IPS-18c (cell line): Measurements from ENCODE around the gene ADGB.

Source experiments
- H3K4me3 ChIP-seq: 2 replicates; pipeline ENCODE4 v1.7.0; 2013; ENCODE audit warnings: low read depth, mild to moderate bottlenecking, low read length, moderate library complexity; ENCODE audit not compliant: insufficient read depth
- H3K9me3 ChIP-seq: one replicate; pipeline ENCODE4 v1.6.1; 2013; ENCODE audit warnings: mild to moderate bottlenecking, low read length, moderate library complexity; ENCODE audit not compliant: control insufficient read depth, insufficient read depth

The ADGB gene

DNA sequence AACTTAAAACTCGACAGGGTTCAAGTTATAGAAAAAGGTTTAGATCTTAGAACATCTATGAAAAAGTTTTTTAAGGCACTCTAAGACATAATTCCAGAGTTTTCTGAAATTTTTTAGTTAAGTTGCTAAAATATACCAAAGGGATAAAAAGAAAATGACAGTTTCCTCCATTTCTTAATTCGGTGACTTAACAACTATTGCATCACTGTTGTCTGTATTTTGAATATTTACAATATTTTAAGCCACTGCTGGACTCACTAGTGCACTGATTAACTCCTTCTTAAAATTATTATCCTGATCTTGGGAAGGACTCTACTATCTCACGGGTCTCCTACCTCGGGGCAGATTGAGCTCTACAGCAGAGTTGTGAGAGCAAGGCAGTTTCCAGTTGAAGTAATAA lies 91.0 kb downstream of the ADGB start:
- no peaks in the 10 kb centered on the region for H3K9me3 ChIP-seq
- no peak overlapping the region for H3K4me3 ChIP-seq

DNA sequence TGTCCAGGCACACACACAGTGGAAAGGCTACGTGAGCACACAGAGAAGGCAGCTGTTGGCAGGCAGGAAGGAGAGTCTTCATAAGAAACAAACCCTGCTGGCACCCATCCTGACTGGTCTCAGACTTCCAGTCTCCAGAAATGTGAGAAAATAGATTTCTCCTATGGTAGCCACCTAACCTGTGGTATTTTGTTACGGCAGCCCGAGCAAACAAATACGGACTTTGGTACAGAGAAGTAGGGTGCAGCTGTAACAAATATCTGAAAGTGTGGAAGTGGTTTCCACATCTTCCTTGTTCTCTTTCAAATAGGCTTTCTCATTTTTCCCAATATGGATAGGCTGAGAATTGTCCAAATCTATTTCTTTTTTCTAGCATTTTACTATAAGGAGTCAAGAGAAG lies 94.6 kb downstream of the ADGB start:
- no peak overlapping the region for H3K4me3 ChIP-seq
- H3K9me3 ChIP-seq, result no peaks in the 10 kb centered on the region

DNA sequence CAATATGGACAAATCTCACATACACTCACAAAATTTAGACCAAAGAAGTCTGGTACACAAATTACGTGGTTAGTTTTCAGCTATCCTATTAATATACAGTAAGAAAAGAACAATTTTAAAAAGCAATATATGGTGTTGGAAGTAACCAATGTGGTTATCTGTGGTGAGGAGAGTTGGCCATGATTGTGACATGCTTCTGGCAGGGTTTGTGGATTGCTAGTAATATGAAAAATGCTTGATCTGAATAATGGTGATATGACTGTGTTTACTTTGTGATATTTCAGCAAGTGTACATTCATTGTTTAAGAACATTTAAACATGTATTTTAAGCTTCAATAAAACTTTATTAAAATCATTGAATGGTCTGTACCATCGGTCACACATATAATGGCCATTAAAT lies 99.1 kb downstream of the ADGB start:
- H3K4me3 ChIP-seq, result no peak overlapping the region
- H3K9me3 ChIP-seq, result no peaks in the 10 kb centered on the region

DNA sequence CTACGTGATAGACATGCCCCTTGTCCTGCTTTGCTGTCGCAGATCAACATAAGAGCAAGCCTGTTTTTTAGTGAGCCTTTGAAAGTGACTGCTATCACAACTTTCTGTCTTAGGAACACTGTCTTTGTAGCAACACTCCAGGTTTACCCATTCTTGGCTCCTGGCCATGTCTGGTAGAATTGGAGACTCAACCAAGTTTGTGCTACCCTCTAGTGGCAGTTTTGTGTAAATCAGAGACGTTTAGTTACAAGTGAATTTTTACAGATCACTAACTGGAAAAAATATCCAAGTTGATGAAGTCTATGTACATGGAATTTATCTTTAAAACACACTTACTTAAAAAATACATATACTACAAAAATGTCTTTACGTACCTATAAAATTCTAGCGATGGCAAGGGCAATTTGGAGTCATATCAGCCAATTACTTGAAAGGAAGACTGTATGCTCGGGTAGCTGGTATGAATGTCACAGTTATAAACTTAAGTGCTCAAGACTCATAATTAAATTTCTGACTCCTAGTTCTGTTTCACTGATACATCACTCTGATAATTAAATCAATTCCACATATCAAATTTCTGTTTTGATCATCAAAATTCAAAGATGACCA lies 101.4 kb downstream of the ADGB start:
- no peaks in the 10 kb centered on the region for H3K9me3 ChIP-seq
- H3K4me3 ChIP-seq, result no peak overlapping the region

DNA sequence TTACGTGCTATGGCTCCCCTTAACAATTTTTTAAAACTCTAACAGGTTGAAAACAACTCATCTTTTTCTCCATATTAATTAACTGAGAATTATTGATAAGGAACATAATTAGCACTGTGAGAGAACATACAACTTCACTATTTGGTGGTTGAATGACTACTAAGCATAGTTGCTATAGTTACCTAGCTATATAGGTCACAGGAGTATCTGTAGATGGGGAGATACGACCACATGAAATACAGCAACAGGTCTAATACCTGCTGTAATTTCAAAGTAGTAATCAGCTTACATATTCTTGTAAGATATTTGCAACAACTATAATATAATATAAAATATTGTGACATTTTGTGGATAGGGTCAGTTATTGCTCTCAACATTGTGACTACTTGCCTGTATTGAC lies 102.9 kb downstream of the ADGB start:
- H3K4me3 ChIP-seq, result no peak overlapping the region
- no peaks in the 10 kb centered on the region for H3K9me3 ChIP-seq

DNA sequence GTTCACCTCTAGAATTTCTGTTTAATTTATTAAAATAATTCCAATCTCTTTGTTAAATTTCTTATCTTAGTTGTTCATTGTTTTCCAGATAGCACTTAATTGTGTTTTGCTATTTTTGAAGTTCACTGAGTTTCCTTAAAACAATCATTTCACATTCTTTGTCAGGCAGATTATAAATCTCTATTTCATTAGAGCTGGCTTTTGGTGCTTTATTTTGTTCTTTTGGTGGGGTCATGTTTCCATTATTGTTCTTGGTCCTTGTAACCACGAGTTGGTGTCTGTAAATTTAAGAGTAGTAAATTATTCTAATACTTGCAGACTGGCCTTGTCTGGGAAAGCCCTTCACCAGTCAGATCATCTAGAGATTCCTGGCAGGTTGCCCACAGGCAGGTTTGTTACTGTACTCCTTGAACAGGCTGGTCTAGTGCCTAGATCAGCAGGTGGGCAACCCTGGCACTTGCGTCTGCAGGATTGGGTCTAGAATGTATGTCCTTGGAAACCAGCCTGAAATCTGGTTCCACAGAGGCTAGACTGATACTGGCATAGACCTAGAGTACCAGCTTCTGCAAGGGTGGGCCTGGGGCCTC lies 110.4 kb downstream of the ADGB start:
- no peak overlapping the region for H3K4me3 ChIP-seq
- no peaks in the 10 kb centered on the region for H3K9me3 ChIP-seq

DNA sequence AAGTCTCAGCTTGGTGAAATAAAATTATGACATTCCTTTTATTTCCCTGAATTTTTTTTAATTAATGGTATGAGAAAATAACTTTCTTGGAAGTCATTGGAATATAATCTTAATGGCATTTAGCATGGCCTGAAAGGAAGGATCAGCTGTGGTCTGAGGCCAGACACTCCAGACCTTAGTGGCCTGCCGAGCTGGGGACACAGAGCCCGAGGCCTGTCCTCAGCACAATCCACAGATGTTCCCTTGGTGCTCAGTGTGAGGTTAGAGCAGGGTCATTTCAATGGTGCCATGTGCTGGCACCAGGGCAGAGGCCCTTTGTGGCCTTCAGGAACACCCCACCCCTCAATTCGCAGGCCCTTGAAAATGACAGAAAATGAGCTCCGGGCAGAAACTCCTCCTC lies 120.6 kb downstream of the ADGB start:
- H3K4me3 ChIP-seq, result no peak overlapping the region
- H3K9me3 ChIP-seq, result no peaks in the 10 kb centered on the region

DNA sequence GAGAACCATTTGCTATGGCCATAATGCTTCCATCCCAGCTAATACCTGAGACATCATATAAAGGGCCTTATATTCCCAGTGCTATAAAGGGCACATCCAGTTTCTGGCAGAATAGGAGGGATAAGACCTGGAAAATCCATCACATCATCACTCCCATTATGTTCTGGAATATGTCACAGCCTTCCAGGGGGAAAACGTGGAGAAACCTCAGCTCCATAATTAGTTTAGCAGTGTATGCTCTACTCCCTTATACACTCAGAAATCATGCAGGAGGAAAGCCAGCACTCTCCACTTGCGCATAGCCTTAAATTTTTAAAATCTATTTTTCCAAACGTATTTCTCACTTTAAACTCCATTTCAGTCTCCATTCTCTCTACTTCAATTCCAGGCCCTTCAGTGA lies 140.9 kb downstream of the ADGB start:
- H3K9me3 ChIP-seq, result no peaks in the 10 kb centered on the region
- no peak overlapping the region for H3K4me3 ChIP-seq

DNA sequence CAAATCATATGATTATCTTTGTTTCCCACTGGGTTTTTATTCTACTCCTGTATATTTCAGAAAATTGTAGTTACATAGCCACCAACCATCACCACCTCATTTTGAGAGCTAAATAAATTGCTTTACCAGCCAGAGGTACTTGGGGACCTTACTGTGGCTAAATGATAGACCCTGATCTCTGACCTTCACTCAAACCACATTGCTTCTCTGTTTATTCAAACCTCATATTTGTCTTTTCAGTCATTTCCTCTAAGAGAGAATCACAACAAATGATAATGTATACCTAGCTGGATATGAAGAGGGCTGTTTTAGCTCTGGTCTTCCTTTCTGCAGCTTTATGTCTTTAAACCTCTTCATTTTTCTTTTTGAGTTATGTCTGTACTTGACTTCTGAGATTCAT lies 142.8 kb downstream of the ADGB start:
- Histone ChIP-seq H3K9me3 (no peaks in the 10 kb centered on the region), H3K4me3 (no peak overlapping the region)

DNA sequence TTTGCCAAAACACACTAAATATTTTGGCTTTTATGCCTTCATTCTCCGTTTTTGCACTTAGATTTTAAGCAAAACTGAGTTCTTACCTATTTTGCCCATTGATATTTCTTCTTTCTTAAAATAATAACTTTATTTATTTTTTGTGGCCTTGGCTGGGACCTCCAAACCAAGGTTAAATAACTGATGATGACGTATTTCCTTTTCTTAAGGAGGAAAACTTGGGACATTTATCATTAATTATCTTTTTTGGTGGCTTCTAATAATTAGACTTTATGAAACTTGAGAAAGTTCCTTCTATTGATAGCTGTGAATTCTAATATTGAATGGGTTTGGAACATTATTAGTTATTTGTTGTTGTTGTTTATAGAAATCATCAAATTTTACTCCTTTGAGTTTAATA lies 154.5 kb downstream of the ADGB start:
- H3K4me3 ChIP-seq, result no peak overlapping the region
- no peaks in the 10 kb centered on the region for H3K9me3 ChIP-seq

DNA sequence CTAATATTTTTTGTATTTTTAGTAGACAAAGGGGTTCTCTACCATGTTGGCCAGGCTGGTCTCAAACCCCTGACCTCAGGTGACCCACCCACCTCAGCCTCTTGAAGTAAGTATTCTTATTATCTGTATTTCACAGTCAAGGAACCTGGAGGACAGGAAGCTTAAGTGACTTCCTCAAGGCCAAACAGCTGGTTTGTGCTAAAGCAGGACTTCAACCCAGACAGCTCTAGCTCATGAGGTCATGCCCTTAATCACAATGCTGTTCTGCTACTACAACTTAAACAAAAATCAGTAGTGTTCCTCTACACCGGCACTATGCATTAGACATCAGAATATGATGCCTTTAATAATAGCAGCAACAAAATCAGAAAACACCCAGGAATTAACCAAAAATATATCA lies 168.9 kb downstream of the ADGB start:
- H3K4me3 ChIP-seq, result no peak overlapping the region
- no peaks in the 10 kb centered on the region for H3K9me3 ChIP-seq

DNA sequence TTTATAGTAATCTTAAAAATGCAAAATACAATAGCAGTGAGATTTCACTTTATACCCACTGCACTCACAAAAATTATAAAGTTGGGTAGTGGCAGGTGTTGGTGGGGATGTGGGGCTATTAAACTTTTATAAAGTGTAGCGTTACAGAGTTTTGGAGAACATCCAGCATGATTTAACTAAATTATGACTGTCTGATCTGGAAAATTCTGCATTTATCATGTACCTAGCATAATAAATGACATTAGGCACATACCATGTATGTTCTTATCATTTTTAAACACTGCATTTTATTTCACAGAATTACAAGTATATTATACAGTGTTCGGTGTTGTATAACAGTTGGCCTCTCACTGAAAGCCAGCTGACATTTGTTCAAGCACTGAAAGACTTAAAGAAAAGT lies 169.9 kb downstream of the ADGB start:
- no peak overlapping the region for H3K4me3 ChIP-seq
- no peaks in the 10 kb centered on the region for H3K9me3 ChIP-seq

DNA sequence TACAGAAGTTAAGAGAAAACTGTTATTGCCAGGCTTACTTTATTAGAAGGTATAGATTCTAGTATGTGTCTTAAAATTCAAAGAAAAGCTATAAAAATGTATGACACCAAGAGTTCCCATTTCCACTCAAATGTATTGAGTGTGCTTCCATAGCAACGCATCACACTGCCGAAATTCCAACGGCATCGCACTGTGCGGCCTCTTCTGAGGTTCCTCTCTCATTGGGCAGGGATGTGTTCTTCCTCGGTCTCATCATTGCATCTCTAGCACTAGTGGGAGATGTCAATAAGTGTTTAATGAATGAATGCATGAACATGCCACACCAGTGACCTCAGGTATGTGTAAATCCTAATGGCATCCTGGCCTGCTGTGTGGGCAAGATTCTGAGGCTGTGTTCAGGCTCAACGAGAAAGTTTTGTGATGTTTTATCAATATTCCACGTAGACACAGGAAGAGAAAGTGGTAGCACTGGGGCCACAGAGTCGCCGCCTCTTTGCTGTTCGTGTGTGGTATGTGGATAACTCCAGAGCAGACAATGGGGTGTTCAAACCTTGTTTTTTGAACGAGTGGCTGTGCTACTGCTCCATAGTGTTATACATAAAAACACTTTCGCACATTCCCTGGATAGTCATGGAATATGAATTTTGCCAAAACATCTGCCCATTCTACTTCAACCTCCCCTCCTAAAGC lies 171.6 kb downstream of the ADGB start:
- H3K9me3 ChIP-seq, result no peaks in the 10 kb centered on the region
- no peak overlapping the region for H3K4me3 ChIP-seq

DNA sequence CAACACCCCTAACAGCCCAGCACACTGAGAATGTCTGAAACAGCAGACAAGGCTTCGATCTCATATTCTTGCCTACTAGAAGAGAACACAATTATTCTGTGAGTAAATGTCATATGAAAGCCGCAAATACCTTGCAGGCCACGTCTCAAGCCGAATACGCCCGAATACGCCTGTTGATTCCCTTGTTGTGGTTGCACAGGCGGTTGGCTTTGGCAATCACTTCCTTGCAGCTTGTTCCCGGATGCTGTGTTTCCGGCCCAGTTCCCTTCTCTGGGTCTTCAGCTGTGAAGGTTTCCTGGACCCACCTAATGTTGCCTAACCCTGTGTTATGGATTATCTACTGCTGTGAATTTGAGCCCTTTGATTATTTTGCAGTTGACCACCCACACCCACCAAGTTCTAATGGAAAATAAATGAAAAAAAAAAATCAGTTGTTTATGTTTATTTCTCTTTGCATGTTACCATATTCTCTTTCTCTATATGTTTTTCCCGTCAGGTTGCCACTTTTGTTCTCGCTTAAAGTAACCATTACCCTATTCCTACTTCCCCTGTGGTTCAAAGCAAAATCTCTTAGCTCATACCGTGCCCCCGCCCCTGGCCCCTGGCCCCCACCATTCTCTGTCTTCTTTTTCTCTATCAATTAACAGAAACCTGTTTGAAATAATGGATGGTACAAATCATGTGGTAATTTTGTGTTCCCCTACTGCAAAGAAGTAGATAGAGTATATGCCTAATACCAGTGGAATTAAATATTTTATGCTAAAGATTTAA lies 172.4 kb downstream of the ADGB start:
- Histone ChIP-seq H3K4me3 (no peak overlapping the region), H3K9me3 (no peaks in the 10 kb centered on the region)

DNA sequence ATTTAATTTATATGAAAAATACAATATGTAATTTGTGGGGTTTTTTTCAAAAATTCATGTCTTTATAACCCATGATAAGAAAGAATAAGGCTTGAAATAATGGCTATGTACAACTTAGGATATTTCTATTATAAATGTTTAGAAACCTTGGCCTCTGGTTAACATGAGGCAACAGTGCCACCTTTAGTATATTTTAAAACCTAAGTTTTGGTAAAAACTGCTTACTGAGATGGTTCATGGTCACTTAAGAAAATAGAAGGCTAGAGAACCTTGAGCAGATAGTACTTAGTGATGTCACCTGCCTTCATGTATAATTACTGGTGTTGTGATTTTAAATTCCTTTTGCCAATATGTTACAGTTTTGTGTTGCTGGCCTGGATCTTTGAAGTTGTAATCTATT lies 176.4 kb downstream of the ADGB start:
- Histone ChIP-seq H3K4me3 (no peak overlapping the region), H3K9me3 (no peaks in the 10 kb centered on the region)

DNA sequence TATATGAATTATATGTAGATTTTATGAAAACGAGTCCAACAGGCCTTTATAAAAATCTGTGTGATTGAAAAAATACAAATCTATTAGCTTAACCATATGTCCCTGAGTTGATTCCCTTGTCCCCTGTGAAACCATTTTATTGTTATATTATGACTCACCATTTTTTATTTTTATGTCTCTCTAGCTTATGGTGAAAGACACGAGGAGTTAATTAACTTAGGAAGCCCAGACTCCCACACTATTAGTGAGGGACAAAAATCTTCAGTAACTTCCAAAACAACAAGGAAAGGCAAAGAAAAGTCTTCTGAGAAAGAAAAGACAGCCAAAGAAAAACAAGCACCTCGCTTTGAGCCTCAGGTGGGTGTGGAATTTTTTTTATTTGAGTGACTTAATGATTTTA lies 183.1 kb downstream of the ADGB start:
- H3K9me3 ChIP-seq, result no peaks in the 10 kb centered on the region
- H3K4me3 ChIP-seq, result no peak overlapping the region

DNA sequence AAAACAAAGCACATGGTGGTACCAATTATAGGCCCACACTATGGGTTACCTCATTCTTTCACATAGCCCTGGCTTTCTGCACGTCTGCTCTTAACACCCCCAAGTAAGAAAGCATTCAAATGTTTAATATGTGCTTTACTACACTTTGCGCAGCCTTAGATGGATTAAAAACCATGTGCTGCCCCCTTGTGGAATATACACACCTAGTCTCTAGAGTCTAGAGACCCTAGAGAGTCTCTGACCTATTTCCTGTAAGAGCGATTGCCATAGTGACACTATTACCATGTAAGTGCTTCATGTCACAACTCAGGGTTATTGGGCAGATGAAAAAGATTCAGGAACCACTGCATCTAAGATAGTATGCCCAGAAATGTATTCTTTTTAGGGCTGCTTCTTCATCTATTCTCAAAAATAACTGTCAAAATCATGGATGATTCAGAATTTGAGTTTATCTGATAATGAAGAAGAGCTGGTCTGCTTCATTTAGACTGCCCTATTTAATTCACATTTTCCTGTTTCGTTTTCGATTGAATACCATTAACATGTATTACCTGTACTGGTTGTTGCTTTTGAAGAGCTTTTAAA lies 186.3 kb downstream of the ADGB start:
- Histone ChIP-seq H3K4me3 (no peak overlapping the region), H3K9me3 (no peaks in the 10 kb centered on the region)
